Stimulated activated effector memory CD8-positive, alpha-beta T cell treated with anti-CD3 and anti-CD28 coated beads, Interleukin-12 subunit alpha, Interleukin-12 subunit beta, amount 100 ng/mL, for 72 hours (primary cell): ENCODE results near the gene TMEM185B.
A peak's percentile ranks its signal among the peaks of the same experiment; 100 is the strongest.

Experiments
- ATAC-seq: fragments of 150-1000 bp; cut with Tn5 transposase; 2 replicates; pipeline ENCODE4 v1.10.0; 2021
- DNase-seq, 2 donors: peaks; one replicate each; pipeline ENCODE4 v3.0.0; 2021 to 2022; ENCODE audit warnings: low spot score in 2 of 2
- H3K27ac Mint-ChIP-seq: one replicate; pipeline ENCODE4 v1.8.0; 2022; ENCODE audit warnings: mild to moderate bottlenecking, mixed read lengths
- H3K36me3 Mint-ChIP-seq: one replicate; pipeline ENCODE4 v1.8.0; 2022; ENCODE audit warnings: mild to moderate bottlenecking, mixed read lengths
- H3K4me1 Mint-ChIP-seq: one replicate; pipeline ENCODE4 v1.8.0; 2022; ENCODE audit warnings: mixed read lengths
- H3K4me3 Mint-ChIP-seq: one replicate; pipeline ENCODE4 v1.8.0; 2022; ENCODE audit warnings: mild to moderate bottlenecking, mixed read lengths
- H3K9me3 Mint-ChIP-seq: one replicate; pipeline ENCODE4 v1.8.0; 2022; ENCODE audit warnings: mixed read lengths

The TMEM185B gene

GRCh38 chr2:120229341-120229740, 6.1 kb upstream of the TMEM185B start:
- DNase-seq (no peak), ATAC-seq (no peak)
- Mint-ChIP-seq H3K4me1 (peaks cover 59% of the 10 kb centered on the region), H3K36me3 (peaks cover 24% of the 10 kb centered on the region), H3K27ac (no peak overlapping the region), H3K4me3 (no peak overlapping the region), H3K9me3 (no peaks in the 10 kb centered on the region)

DNA sequence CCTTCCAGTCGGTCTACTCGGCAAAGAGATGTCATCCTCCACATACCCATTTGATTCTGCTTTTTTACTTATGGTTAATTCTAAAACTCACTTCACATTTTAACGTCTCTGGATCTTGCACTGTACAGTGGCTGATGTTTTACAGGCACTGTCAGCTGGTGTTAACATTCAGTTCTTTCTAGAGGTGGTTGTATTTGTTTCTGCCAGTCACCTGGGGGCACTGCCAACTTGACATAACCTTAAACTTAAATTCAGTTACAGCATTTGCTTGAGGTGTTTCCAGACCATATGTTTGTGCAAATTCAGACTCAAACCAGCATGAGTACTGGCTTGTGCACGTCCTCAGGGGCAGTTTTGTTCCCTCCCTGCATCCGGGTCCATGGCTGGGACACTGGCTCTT, 5.3 kb upstream of the TMEM185B start:
- Mint-ChIP-seq H3K27ac (no peak overlapping the region), H3K4me1 (peaks cover 65% of the 10 kb centered on the region), H3K9me3 (no peaks in the 10 kb centered on the region), H3K4me3 (no peak overlapping the region), H3K36me3 (peaks cover 29% of the 10 kb centered on the region)
- DNase-seq: no peak
- ATAC-seq: no peak

GRCh38 chr2:120227111-120227991, 4.2 kb upstream of the TMEM185B start:
- ATAC-seq: no peak
- Mint-ChIP-seq H3K27ac (peak overlapping the region; percentile 76), H3K9me3 (no peaks in the 10 kb centered on the region), H3K4me3 (no peak overlapping the region), H3K4me1 (peaks cover 59% of the 10 kb centered on the region), H3K36me3 (peaks cover 28% of the 10 kb centered on the region)
- no peak for DNase-seq

DNA sequence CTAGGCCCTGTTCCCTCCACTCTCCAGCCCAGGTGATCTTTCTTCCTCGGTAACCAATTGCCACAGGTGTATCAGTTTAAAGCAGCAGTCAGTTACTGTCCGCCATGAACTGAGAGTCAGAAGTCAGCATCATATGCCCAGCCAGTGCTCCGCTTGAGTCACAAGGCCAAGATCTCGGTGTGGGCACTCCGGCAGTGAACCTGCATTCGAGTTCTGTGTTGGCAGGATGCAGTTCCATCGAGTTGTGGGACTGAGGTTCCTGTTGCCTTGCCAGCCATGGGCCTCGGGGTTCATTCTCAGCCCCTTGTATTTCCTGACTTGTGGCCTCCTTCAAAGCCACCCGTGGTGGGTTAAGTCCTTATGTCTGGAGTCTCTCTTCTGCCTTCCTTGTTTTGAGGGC, 3.1 kb upstream of the TMEM185B start:
- H3K36me3 Mint-ChIP-seq: peaks cover 37% of the 10 kb centered on the region
- no peaks in the 10 kb centered on the region for H3K9me3 Mint-ChIP-seq
- peaks cover 68% of the 10 kb centered on the region for H3K4me1 Mint-ChIP-seq
- ATAC-seq (no peak), DNase-seq (no peak)
- H3K4me3 Mint-ChIP-seq: no peak overlapping the region
- H3K27ac Mint-ChIP-seq: peak overlapping the region; percentile 76

- ATAC-seq: no peak
- no peak overlapping the region for H3K4me3 Mint-ChIP-seq
- H3K9me3 Mint-ChIP-seq: no peaks in the 10 kb centered on the region
- peaks cover 68% of the 10 kb centered on the region for H3K4me1 Mint-ChIP-seq
- H3K27ac Mint-ChIP-seq: no peak overlapping the region
- H3K36me3 Mint-ChIP-seq: peaks cover 37% of the 10 kb centered on the region
- DNase-seq: no peak
Measured at GRCh38 chr2:120225549-120226065, 2.4 kb upstream of the TMEM185B start.

DNA sequence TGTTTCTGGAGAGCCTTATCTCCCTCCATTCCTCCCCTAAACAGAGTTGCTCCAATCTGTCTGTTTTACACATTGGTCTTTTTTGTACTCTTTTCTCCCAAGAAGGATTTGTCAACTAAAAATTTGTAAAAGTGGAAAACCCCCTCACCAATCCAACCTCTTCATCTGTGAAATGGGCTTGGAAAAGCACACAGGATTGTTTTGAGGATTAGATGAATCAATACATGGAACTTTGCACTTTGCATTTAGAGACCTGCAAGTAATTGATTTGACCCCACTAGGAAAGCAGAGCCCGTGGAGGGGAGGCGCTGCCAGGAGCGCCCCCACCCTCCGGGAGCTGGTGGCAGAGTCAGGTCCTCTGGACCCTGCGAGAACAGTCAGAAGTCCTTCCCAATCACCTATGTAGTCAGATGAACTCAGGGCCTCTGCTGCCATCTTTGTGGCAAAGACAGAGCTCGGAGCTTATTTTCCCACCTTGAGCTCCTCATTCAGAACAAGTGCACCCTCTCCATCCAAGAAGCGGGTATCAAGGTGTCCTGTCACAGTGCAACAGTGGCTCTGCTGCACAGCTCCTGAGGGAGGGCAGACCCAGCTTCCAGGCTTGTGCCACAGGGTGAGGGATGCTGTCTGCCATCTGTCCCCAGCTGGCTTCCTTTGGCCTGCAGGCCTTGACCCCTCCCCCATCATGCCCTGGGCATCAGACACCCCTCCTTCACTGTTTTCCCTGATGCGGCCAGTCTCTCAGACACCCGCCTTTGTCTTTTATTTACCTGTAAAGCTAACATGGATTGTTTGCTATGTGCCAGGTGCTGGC, 1.7 kb upstream of the TMEM185B start:
- H3K36me3 Mint-ChIP-seq: peaks cover 37% of the 10 kb centered on the region
- H3K27ac Mint-ChIP-seq: peak overlapping the region; percentile 90
- H3K4me1 Mint-ChIP-seq: peaks cover 70% of the 10 kb centered on the region

DNA sequence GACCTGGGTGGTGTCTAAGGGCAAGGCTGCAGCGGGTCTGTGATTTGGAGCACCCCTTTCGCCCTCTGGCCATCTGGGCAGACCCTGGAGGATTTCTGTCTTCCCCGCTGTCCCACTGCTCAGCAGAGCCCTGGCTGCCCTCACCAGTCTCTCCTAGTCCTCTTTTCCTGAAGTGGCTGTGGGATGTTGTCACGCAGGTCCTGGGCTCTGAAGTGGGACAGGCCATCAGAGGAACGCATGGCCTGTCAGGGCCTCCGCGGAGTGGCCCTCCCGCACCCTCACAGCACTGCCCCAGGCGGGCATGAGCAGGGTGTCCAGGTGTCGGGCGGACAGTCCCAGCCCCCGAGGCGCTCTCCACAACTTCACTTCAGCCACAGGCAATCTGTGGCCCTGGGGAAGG, 1.1 kb upstream of the TMEM185B start:
- H3K4me1 Mint-ChIP-seq: peaks cover 71% of the 10 kb centered on the region
- peaks cover 36% of the 10 kb centered on the region for H3K36me3 Mint-ChIP-seq
- DNase-seq: no peak
- H3K27ac Mint-ChIP-seq: peak overlapping the region; percentile 90
- no peak for ATAC-seq
- peak overlapping the region; percentile 77 for H3K4me3 Mint-ChIP-seq
- no peaks in the 10 kb centered on the region for H3K9me3 Mint-ChIP-seq

More for the DNA sequence above, 1.7 kb upstream of the TMEM185B start:
- ATAC-seq (no peak), DNase-seq (no peak)
- no peaks in the 10 kb centered on the region for H3K9me3 Mint-ChIP-seq
- H3K4me3 Mint-ChIP-seq: peak overlapping the region; percentile 77

- H3K9me3 Mint-ChIP-seq: no peaks in the 10 kb centered on the region
- no peak for ATAC-seq
- H3K4me1 Mint-ChIP-seq: peaks cover 64% of the 10 kb centered on the region
- peak overlapping the region; percentile 77 for H3K4me3 Mint-ChIP-seq
- peak overlapping the region; percentile 90 for H3K27ac Mint-ChIP-seq
- DNase-seq: peak in 1 of 2 donors; percentile 62
- H3K36me3 Mint-ChIP-seq: peaks cover 45% of the 10 kb centered on the region
Measured at GRCh38 chr2:120222186-120223033, 790 bp downstream of the TMEM185B start.

DNA sequence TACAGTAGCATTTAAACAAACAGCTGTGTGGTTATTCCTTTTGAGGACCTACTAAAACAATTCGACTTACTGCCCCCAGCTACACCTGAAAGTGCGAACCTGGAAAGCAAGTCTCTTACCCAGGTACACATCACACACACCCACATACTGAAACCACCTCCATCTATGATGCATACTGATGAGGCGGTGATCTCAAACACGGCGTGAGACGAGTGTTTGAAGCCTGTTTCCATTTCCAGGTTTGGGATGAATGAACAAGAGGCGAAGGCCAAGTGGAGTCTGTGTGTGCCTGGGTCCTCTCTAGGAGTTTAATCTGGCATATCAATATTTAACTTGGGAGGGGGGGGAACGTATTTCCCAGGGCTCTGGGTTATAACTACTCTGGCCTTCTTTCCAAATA, 1.6 kb downstream of the TMEM185B start:
- Mint-ChIP-seq H3K4me1 (peaks cover 60% of the 10 kb centered on the region), H3K27ac (peak overlapping the region; percentile 90), H3K36me3 (peaks cover 46% of the 10 kb centered on the region)

GRCh38 chr2:120220756-120221155, 2.4 kb downstream of the TMEM185B start:
- DNase-seq: no peak
- H3K27ac Mint-ChIP-seq: peak overlapping the region; percentile 90
- no peaks in the 10 kb centered on the region for H3K9me3 Mint-ChIP-seq
- H3K4me1 Mint-ChIP-seq: peaks cover 59% of the 10 kb centered on the region
- ATAC-seq: no peak
- peaks cover 46% of the 10 kb centered on the region for H3K36me3 Mint-ChIP-seq
- H3K4me3 Mint-ChIP-seq: peak overlapping the region; percentile 77

More for the DNA sequence above, 1.6 kb downstream of the TMEM185B start:
- Mint-ChIP-seq H3K4me3 (peak overlapping the region; percentile 77), H3K9me3 (no peaks in the 10 kb centered on the region)
- ATAC-seq: no peak
- no peak for DNase-seq

DNA sequence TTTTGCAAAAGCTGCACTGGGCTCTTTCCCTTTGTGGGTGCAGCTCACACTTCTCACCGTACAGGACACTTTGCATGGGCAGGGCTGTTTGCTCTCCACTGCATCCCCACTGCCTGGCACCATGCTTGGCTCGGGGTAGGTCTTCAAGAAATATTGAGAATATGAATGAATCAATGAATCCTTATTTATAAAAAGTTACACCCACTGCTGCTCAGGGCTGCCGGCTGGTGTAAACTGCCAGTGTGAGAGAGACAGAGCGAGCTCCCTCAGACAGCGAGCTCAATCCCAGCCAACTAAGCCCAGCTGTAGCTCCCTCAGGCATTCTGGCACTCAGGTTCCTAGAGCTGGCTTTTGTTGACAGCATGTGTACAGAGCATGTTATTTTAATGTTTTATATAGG, 3.4 kb downstream of the TMEM185B start:
- no peak for DNase-seq
- Mint-ChIP-seq H3K36me3 (peaks cover 46% of the 10 kb centered on the region), H3K27ac (peak overlapping the region; percentile 29), H3K4me3 (no peak overlapping the region), H3K9me3 (no peaks in the 10 kb centered on the region), H3K4me1 (peaks cover 58% of the 10 kb centered on the region)
- no peak for ATAC-seq

GRCh38 chr2:120219291-120219690, 3.9 kb downstream of the TMEM185B start:
- H3K4me3 Mint-ChIP-seq: no peak overlapping the region
- H3K27ac Mint-ChIP-seq: peak overlapping the region; percentile 29
- peaks cover 44% of the 10 kb centered on the region for H3K36me3 Mint-ChIP-seq
- ATAC-seq (no peak), DNase-seq (no peak)
- H3K4me1 Mint-ChIP-seq: peaks cover 53% of the 10 kb centered on the region
- no peaks in the 10 kb centered on the region for H3K9me3 Mint-ChIP-seq

DNA sequence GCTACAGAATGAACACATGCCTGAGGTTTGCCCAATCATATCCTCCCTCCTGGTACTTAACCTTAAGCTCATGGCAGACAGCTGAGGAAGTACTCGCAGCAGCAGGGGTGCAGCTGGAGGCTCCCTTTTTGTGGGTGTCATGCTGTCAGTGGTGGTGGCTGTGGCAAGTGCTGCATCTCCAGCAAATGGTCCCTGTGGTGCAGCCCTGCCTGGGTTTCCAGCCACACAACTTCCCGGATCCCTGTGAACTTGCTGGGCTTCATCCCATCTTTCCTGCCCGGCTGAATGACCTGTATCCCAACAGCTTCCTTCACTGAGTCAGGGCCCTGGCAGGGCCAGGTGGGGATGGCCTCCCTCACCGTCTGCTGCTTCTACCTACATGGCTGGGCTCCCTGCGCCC, 5.0 kb downstream of the TMEM185B start:
- ATAC-seq (no peak), DNase-seq (no peak)
- peaks cover 46% of the 10 kb centered on the region for H3K4me1 Mint-ChIP-seq
- H3K9me3 Mint-ChIP-seq: no peaks in the 10 kb centered on the region
- H3K4me3 Mint-ChIP-seq: no peak overlapping the region
- no peak overlapping the region for H3K27ac Mint-ChIP-seq
- peaks cover 38% of the 10 kb centered on the region for H3K36me3 Mint-ChIP-seq

- Mint-ChIP-seq H3K4me1 (no peaks in the 10 kb centered on the region), H3K9me3 (no peaks in the 10 kb centered on the region), H3K4me3 (peak overlapping the region; percentile 17), H3K27ac (peak overlapping the region; percentile 85), H3K36me3 (no peaks in the 10 kb centered on the region)
- DNase-seq (no peak), ATAC-seq (peak; percentile 38)
Measured at GRCh38 chr2:120210270-120210693, 12.9 kb downstream of the TMEM185B start.
